Body of pancreas (tissue), 4 donors: Measurements from ENCODE around the gene FAM83G.

Experiments
- POLR2A ChIP-seq, 3 donors: fragments of 450-650 bp; IDR thresholded peaks; one replicate each; pipeline ENCODE4 v1.6.1; 2016; ENCODE audit warnings: antibody characterized with exemption in 3 of 3, mild to moderate bottlenecking in 2 of 3
- TF ChIP-seq, protein P1 (sequence below), 7 experiments: fragments of 450-650 bp in 4 of 7; fragments of 200-600 bp in 3 of 7; sonication (generic) in 3 of 7; IDR thresholded peaks; one replicate each; pipeline ENCODE4 v1.5.1; 2016 to 2019; ENCODE audit warnings: antibody characterized with exemption in 7 of 7

- TF ChIP-seq, protein P1, sequence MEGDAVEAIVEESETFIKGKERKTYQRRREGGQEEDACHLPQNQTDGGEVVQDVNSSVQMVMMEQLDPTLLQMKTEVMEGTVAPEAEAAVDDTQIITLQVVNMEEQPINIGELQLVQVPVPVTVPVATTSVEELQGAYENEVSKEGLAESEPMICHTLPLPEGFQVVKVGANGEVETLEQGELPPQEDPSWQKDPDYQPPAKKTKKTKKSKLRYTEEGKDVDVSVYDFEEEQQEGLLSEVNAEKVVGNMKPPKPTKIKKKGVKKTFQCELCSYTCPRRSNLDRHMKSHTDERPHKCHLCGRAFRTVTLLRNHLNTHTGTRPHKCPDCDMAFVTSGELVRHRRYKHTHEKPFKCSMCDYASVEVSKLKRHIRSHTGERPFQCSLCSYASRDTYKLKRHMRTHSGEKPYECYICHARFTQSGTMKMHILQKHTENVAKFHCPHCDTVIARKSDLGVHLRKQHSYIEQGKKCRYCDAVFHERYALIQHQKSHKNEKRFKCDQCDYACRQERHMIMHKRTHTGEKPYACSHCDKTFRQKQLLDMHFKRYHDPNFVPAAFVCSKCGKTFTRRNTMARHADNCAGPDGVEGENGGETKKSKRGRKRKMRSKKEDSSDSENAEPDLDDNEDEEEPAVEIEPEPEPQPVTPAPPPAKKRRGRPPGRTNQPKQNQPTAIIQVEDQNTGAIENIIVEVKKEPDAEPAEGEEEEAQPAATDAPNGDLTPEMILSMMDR (IDR thresholded peaks at IDR 0.05): no peak
- no peak for TF ChIP-seq POLR2A (IDR thresholded peaks at IDR 0.05)
Measured at GRCh38 chr17:19019041-19019941, 14.7 kb upstream of the FAM83G start.
